NCI-H345 treated with DMSO at 0.1 percent for 48 hours (cell line): ENCODE measurements around the gene TMEM143.
"Not testable (repeated sequence)": the region's sequence is repeated elsewhere in the genome, so short reads cannot be mapped to it uniquely, and the experiment has no call there.

Source experiments
- DNase-seq: peaks from one replicate; lab custom pipeline; 2025; ENCODE audit not compliant: unreplicated experiment; lab: John Stamatoyannopoulos, UW

The TMEM143 gene

DNA sequence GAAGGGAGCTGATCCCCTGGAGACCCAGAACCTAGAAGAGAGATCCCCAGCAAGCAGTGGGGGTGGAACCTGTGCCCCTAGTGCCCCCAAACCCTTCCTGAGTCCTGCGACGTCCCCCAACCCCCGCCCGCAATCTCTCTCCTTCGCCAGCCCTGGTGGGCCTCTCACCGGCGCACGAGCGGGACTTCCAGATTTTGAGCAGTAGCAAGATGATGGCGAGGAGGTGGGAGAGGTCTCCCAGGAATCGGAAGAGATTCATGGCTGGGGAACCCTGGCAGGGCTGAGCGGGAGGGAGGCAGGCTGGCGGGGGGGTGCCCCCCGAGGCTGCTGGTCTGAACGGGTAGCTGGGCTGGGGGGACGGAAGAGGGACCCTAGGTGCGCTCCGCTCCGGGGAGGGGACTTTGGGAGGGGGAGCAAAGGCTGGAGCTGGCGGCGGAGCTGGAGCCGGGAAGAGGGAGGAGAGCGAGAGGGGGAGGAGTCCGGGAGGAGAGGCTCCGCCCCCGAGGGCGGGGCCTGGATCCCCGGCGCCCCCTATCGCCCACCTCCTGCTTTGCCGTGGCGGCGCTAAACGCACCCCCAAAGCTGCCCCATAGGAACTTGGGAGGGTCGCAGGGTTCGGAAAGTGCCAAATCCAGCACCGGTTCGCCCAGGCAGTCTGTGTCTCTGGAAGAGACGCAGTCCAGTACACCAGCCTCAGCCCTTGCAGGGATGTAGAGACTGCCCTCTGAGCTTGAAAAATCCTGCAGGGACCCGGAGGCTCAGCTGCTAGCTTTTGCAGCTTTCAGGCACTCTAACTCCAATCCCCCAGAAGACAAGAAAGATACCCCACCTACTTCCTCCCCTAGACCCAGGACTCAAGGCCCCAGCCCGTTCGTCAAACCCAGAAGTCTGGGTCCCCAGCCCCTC is 27.6 kb upstream of the TMEM143 start, which contains the start of gene KDELR1:
KDELR1 (minus strand) TSS at position 452 of the 906 bp plus-strand sequence; CDS start at position 259, 193 bp downstream.
- DNase-seq: peak; percentile 29

DNA sequence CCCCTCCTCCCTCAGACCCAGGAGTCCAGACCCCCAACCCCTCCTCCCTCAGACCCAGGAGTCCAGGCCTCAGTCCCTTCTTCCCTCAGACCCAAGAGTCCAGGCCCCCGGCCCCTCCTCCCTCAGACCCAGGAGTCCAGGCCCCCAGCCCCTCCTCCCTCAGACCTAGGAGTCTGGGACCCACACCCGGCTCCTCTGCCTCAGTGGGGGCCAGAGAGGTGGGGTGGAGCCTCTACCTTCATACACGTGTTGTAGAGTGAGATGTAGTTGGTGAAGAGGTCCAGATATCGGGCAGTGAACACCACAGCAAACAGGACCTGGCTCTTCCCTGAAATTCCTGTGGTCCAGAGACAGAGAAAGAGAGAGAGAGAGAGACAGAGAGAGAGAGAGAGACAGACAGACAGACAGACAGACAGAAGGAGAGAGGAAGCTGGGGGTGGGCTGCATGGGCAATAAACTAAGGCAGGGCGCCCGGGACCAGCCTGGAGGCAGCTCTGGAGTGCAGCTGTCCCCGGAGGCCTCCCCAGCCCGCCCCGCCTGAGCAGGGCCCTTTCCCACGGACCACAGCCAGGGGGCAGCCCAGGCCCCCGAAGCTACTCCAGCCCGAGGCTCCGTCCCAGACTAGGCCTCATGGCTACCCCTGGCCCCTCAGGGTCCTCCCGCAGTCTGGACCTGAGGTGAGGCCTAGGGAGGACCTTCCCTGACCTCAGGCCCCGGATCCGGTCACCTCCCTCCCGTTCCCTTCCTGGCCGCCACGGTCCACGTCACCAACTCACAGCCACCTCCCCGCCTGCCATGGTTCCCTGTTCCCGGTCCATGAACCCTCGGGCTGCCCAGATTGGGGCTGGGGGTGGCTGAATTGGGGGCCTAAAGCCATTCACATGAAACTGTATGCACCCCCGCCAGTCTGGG is 26.7 kb upstream of the TMEM143 start:
- no peak for DNase-seq

DNA sequence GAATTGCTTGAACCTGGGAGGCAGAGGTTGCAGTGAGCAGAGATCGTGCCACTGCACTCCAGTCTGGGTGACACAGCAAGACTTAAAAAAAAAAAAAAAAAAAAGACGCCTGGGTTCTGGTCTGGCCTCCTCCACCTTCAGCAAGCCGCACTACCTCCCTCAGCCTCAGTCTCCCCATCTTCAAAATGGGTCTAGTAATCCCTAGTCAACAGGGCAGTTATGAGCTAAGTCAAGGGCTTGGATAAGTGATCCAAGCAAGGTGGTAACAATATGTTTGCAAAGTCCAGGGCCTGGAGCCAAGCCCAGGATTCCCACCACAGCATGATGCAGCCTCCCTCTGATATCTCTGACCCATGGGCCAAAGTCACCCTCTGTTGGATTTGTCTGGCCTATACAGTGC is 23.2 kb upstream of the TMEM143 start:
- DNase-seq: no peak

DNA sequence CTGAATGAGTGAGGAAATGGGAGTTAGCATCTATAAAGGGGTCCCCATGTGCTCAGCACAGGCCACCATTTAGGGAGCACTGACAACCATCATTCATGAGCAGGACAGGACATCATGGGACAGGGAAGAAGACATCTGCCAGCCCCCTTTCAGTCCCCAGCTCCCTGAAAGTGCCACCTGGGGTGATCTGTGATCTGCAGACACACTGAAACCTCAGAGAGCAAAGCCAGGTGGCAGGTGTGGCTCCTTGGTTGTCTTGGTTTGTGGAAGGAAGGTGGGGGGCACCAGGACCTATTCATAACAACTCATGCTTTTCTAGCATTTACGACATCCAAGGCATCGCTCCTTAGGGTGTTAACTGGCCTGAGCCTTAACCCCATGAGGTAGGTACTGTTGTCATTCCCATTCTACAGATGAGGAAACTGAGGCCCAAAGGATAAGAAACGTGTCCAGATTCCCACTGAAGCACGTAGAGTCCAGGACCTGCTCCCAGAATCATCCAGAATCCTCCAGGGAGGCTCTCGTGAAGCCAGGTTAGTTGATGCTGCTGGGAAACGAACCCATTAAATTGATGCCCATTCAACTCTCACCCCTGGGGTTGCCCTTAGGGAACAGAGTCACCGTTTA is 21.8 kb upstream of the TMEM143 start:
- no peak for DNase-seq

DNA sequence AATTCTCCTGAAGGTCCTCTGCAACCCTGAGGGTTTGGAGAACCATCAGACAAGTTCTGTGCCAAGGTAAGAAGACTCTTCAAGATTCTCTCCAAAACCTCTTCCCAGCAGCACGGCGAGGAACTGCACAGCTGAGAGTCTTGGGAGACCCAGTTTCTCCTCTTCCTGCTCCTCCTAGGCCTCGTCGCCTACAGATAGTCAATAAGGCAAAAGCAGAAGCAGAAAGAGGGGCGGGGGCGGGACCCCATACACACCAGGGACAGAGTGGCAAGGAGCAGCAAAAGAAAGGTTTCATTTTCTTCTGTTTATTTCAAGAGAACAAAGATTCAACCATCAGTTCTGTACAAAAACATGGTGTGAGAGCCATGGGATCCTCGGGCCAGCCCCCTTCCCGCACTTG is 18.5 kb upstream of the TMEM143 start:
- DNase-seq: no peak

DNA sequence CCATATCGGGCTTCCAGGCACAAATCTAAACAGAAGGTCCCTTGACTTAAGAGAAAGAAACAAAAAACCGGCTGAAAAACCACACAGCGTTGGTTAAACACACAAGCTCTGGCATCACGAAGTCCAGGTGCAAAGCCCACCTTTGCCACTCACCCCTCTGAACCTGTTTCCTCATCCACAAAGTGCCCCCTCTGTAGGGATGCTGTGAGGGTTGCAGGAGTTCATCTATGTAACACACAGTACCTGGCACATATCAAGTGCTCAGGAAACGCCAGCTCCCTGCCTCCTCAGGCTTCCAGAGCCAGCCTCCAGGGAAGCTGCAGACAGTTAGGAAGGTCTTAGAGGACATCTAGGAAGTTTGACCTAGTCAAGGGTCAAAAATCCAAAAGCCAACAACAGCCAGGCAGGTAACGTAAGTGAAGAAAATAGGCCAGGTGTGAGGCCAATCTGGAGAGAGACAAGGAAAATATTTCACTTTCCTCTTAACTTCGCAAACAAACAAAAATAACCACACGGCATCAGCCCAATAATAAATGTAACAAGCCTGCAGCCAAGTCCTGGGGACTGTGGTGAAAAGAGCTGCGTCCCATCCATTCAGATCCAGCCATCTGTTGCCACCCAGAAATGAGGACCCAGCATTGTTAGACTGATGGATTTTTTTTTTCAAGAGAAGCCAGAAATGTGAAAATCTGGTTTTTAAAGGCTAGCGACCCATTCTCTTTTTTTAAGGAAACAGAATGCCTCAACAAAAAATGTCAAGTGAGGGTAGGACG is 17.6 kb upstream of the TMEM143 start:
- DNase-seq: no peak

DNA sequence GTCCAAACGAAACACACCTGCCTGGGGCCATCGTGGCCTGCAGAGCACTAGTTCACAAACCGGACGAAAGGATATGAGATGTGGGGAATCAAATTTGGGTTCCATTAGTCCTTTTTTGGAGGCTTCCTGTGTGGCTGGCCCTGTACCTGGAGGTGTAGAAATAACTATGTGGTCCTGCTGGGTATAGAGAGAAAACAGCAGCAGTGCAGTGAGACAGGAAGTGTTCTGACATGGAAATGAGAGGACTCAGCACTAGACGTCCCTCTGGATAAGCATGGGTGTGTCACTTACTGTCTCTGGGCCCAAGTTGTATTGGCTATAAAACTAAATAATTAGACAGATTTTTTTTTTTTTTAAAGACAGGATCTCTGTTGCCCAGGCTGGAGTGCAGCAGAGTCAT is 15.3 kb upstream of the TMEM143 start:
- DNase-seq: no peak

DNA sequence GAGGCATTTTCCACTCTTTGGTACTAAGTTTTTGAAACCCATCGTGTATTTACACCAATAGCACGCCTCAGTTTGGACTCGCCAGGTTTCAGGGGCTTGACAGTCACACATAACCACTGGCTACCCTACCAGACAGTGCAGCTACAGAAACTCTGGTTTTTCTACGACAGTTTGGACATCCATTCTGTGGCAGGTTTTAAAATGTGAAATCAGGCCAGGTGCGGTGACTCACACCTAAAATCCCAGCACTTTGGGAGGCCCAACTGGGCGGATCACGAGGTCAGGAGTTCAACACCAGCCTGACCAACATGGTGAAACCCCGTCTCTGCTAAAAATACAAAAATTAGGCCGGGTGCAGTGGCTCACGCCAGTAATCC is 14.4 kb upstream of the TMEM143 start:
- no peak for DNase-seq

DNA sequence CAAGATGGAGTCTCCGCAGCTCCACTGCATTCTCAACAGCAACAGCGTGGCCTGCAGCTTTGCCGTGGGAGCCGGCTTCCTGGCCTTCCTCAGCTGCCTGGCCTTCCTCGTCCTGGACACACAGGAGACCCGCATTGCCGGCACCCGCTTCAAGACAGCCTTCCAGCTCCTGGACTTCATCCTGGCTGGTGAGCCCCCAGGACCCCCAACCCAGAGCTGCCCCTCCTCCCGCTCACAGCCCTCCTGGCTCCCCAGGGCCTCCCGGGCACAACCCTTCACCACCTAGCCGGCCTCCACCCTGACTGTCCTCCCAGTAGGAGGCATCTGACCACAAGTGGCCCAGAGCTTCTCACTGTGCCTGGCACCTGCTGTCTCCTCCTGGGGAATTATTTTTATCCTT is 9.8 kb upstream of the TMEM143 start:
- DNase-seq: no peak

DNA sequence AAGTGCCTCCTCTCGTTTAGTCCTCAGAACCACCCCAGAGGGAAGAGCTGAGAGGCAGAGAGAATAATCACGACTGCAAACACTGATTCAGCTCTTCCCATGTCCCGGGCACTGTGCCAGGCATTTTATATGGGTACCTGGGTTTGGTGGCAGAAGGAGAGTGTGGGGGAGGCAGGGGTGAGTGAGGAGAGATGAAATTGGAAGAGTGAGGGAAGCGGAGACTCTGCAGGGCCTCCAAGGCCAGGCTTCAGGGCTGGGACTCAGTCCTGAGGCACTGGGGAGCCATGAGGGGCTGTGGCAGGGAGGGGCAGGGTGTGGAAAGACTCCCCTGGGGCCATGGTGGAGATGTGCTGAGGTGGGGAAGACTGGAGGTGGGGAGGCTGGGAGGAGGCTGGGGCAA is 9.2 kb upstream of the TMEM143 start:
- DNase-seq: peak; percentile 64

DNA sequence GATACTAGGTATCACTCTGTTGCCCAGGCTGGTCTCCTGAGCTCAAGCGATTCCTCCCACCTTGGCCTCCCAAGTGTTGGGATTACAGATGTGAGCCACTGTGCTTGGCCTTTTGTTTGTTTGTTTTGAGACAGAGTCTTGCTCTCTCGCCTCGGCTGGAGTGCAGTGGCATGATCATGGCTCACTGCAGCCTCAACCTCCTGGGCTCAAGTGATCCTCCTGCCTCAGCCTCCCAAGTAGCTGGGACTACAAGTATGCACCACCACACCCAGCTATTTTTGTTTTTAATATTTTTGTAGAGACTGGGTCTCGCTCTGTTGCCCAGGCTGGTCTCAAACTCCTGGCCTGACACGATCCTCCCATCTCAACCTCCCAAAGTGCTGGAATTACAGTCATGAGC is 8.0 kb upstream of the TMEM143 start:
- DNase-seq: not testable (repeated sequence)

DNA sequence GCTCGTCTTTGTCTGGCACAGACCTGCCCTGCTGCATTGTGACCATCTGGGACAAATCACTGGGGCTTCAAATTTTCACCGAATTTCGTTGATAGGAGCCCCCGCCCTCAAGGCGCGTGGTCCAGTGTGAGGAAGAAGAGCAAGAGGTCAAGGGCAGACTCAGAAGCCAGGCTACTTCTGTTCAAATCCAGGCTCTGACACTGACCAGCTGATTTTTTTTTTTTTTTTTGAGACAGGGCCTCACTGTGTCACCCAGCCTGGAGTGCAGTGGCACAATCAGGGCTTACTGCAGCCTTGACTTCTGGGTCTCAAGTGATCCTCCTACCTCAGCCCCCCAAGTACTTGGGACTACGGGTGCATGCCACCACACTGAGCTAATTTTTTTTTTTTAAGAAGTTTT is 7.6 kb upstream of the TMEM143 start:
- DNase-seq: no peak

DNA sequence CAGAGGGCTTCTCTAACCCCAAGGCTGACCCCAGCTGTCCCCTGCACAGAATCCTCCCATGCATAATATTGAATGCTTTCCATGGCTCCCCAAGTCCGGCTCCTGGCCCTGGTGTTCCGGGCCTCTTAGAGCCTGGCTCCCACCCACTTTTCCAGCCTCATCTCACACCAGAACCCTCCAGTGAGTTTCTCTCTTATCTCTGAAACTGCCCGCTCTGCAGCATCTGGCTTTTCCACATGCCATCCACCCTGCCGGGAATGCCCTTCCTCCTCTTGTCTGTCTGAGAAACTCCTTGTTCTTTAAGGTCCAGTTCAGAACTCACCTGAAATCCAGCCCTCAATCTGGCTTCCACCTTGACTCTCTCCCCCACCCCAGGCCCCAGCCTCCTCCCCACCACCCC is 7.2 kb upstream of the TMEM143 start:
- no peak for DNase-seq

DNA sequence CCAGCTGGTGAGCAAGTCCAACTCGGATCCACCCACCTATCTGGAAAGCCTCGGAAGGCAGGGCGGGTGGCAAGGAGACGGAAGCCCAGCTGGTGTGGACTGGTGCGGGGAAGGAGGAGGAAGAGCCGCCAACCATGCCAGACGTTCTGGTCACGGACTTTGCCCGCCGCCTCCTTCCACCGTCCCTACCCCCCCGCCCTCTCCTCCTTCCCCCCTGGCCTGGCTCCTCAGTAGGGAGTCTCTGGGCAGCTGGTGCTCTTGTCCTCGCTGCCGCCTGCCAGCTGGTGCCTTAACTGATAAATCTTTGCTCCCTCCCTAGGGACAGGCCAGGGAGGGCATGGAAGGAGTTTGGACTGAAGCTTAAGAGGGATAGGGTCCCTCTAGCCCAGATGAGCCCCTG is 5.2 kb upstream of the TMEM143 start:
- DNase-seq: no peak

DNA sequence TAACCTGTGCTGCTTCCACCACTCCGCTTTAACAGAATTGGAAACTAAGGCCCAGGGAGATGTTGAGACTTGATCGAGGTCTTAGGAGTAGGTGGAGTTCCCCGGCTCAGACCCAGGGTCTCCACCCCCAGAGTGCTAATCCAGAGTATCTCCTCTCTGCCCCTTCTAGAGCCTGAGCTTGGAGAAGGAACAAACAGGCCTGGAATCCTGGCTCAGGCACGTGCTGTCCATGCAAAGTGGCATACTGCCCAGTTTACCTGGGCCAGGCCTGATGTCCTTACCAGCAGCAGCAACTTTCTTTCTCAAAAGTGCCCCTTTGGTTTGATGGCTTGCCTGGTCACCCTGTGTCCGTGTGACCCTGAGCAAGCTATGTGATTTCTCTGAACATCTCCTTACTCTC is 4.1 kb upstream of the TMEM143 start:
- DNase-seq: no peak

DNA sequence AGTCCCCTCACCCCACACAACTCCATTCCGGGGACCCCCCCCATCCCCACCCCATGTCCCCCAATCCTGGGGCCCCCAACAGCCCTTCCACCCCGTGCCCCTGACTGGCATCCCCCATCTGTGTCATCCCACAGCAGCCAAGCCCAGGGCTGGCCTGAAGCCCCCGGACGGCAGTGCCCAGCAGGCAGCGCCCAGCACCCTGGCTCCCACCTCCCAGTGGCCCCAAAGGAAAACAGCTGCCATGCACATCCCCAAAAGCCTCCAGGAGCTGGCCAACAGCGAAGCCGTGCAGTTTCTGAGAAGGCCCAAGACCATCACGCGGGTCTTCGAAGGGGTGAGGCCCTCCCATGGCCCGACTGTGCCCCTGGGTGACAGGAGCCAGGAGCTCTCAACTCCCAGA is 1.9 kb upstream of the TMEM143 start:
- no peak for DNase-seq

DNA sequence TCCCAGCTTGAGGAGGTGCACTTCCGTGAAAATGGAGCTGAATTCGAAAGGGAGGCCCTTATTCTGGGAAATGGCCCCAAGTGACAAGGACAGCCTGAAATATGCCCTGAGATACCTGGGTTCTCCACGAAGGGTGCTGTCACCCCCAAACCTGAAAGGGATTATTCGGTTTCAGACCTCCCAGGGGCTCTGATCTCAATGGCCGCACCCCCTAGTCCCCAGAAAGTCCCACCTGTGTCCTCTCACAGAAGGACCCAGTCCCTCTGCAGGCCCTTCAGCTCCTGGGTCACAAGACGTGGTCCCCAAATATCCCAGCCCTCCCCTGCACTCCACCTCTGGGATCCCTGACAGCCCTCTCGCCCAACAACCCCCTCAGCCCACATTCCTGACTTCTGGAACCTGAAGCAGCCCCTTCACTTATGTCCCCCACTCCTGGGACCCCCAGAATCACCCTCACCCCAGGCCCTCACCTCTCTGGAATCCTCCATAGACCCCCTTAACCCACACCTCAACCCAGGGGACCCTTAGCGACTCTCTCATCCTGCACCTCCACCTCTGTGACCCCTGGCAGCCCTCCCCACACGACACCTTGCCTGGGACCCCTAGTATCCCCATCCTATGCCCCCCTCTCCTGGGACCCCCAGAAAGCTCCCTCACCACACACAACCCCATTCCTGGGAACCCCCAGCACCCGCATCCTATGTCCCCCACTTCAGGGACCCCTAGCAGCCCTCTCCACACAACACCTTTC is 1.0 kb upstream of the TMEM143 start:
- no peak for DNase-seq

DNA sequence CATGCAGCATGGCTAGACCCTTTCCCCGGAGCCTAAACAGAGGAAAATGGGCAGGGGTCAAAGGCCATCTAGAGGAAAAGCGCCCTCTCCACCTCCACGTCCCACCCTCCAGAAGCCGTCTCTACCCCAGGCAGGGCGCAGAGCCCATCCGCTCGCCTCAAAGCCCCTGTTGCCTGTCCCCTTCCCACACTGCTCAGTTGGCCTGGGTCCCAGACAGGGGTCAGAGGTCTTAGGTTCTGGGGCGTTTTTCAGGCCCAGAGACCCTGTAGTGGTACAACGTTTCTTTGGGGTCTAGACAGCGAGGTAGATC is 285 bp downstream of the TMEM143 start:
- no peak for DNase-seq

DNA sequence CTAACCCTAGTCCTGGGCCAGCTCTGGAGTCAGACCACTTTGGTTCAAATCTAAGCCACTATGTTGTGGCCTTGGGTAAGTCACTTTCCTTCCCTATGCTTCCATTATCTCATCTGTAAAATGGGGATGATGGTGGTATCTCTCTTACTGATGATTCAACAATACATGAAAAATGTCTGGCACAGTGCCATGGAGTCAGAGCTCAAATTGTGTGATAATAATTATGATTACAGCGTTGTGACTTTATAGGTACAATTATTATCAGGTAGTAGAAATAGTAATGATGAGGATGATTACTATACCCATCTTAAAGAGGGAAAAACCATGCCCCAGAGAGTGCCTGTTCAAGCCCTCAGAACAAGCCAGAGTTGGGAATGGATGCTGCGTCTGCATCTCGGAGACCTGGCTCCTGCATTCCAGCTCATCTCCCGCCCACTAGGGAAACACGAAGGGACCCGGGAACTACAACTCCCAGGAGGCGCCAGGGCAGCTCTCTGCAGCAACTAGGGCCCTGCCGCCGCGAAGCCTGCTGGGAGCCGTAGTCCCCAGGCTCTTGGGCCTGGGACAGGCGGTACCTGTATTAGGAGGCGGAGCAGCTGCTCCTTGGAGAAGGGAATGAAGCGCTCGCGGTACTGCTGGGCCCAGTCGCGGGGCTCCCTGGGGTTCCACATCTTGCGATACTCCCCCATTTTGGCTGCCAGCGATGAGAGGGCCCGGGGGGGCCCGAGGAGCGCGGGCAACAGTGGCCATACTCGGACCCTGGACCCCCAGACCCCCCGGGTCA is 832 bp downstream of the TMEM143 start:
- DNase-seq: peak; percentile 88
